CD8-positive, alpha-beta memory T cell (primary cell): ENCODE data around the gene SACM1L. TPM values are rescaled to one million over a fixed set of nuclear protein-coding genes. Genes with fewer than 3 reads are reported as not detected.

Source experiments
- CTCF ChIA-PET: fragments of 350-600 bp; sonication (Branson Sonifier 250); formaldehyde crosslinking; loops from one replicate; lab custom pipeline; 2021; ENCODE audit warnings: antibody characterized with exemption; lab: Charles Lee
- POLR2A ChIA-PET: fragments of 350-600 bp; sonication (Branson Sonifier 250); formaldehyde crosslinking; loops from one replicate; lab custom pipeline; 2021; ENCODE audit warnings: antibody characterized with exemption; lab: Charles Lee
- DNase-seq, 5 donors: peaks; one replicate each; pipeline versions ENCODE4 v3.0.0 to v3.0.0-alpha.2; 2020 to 2022; ENCODE audit warnings: mixed read lengths in 1 of 5
- H3K27ac ChIP-seq: one replicate; pipeline ENCODE4 v1.7.0; 2013; ENCODE audit warnings: low read depth, mild to moderate bottlenecking, low read length, moderate library complexity
- H3K27me3 ChIP-seq: 2 replicates; pipeline ENCODE4 v1.7.0; 2013; ENCODE audit warnings: low read length, mild to moderate bottlenecking; ENCODE audit not compliant: insufficient read depth, poor library complexity, severe bottlenecking
- H3K36me3 ChIP-seq: 2 replicates; pipeline ENCODE4 v1.7.0; 2013; ENCODE audit warnings: mild to moderate bottlenecking, low read length, moderate library complexity; ENCODE audit not compliant: insufficient read depth
- H3K4me1 ChIP-seq: 2 replicates; pipeline ENCODE4 v1.7.0; 2013; ENCODE audit warnings: mild to moderate bottlenecking, low read length, moderate library complexity; ENCODE audit not compliant: insufficient read depth
- H3K4me3 ChIP-seq: 2 replicates; pipeline ENCODE4 v1.7.0; 2013; ENCODE audit warnings: mild to moderate bottlenecking, low read length
- H3K9me3 ChIP-seq: 2 replicates; pipeline ENCODE4 v1.7.0; 2013; ENCODE audit warnings: mild to moderate bottlenecking, low read length
- H3K27ac Mint-ChIP-seq, 8 donors: one replicate each; pipeline ENCODE4 v1.8.0; 2020 to 2021; ENCODE audit warnings: mixed read lengths in 8 of 8, mild to moderate bottlenecking in 6 of 8, inconsistent platforms in 3 of 8, moderate library complexity in 3 of 8
- H3K27me3 Mint-ChIP-seq, 2 donors: one replicate each; pipeline ENCODE4 v1.8.0; 2020 to 2021; ENCODE audit warnings: mixed read lengths in 2 of 2, mild to moderate bottlenecking in 1 of 2, moderate library complexity in 1 of 2
- H3K36me3 Mint-ChIP-seq, 3 donors: one replicate each; pipeline ENCODE4 v1.8.0; 2020 to 2021; ENCODE audit warnings: mixed read lengths in 3 of 3, inconsistent platforms in 1 of 3, mild to moderate bottlenecking in 1 of 3
- H3K4me1 Mint-ChIP-seq, 3 donors: one replicate each; pipeline ENCODE4 v1.8.0; 2020 to 2021; ENCODE audit warnings: mixed read lengths in 3 of 3, inconsistent platforms in 1 of 3, mild to moderate bottlenecking in 1 of 3
- H3K4me3 Mint-ChIP-seq, 7 donors: one replicate each; pipeline ENCODE4 v1.8.0; 2020 to 2021; ENCODE audit warnings: mixed read lengths in 7 of 7, mild to moderate bottlenecking in 6 of 7, moderate library complexity in 4 of 7, inconsistent platforms in 2 of 7
- H3K9me3 Mint-ChIP-seq, 5 donors: one replicate each; pipeline ENCODE4 v1.8.0; 2020 to 2022; ENCODE audit warnings: mixed read lengths in 5 of 5, mild to moderate bottlenecking in 3 of 5, moderate library complexity in 2 of 5, inconsistent platforms in 1 of 5
- polyA plus RNA-seq: library from polyadenylated mRNA; unstranded; fragments of 300-500 nt; fragmentation: Illumina TruSeq; gene quantifications from one replicate; pipeline ENCODE4 v1.2.3, GENCODE V29; 2021
- total RNA-seq, 2 experiments: library from RNA; stranded (reverse); gene quantifications; one replicate each; pipeline ENCODE4 v1.2.3, GENCODE V29; 2021

Gene SACM1L
- total and polyA plus RNA-seq, 3 experiments from 2014 or later, result 41.0 to 79.1 (median 78.7) TPM

GRCh38 chr3:45646051-45646585 lies 43.1 kb upstream of the SACM1L start:
- POLR2A ChIA-PET, result no interaction called here

DNA sequence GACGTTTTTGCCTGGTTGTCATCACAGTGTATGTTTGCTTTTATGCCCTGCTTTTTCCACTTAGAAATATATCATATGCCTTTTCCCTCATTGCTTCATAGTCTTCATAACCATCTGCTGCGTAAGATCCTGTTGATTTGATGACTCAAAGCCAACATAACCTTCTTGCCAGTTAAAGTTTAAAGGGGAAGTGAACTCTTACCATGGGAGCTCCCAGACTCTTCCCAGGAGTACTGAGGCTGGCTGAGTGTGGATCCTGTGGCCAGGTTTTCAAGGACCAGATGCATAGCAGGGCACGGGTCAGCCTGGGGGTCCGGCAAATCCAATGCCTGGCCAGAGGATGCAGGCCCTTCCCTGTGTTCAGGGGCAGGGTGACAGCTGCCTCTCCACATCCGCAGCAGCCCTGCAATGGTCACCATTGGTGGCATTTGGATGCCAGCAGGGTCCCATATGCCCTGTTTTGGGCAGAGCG lies 42.0 kb upstream of the SACM1L start:
- DNase-seq, result no peak
- no peak overlapping the region for H3K4me3 ChIP-seq
- no peak overlapping the region for H3K4me3 Mint-ChIP-seq
- H3K27me3 Mint-ChIP-seq, result no peaks in the 10 kb centered on the region
- peaks cover 4% of the 10 kb centered on the region for H3K9me3 ChIP-seq
- peaks cover 0 to 13% (median 3%) of the 10 kb centered on the region in 5 donors for H3K9me3 Mint-ChIP-seq
- no peak overlapping the region for H3K27ac ChIP-seq
- POLR2A ChIA-PET, result no interaction called here
- no peaks in the 10 kb centered on the region for H3K36me3 ChIP-seq
- no peaks in the 10 kb centered on the region for H3K4me1 ChIP-seq
- CTCF ChIA-PET, result no interaction called here
- peaks cover 9 to 20% (median 20%) of the 10 kb centered on the region in 3 donors for H3K4me1 Mint-ChIP-seq
- peak overlapping the region in 1 of 8 donors; percentile 38 for H3K27ac Mint-ChIP-seq
- H3K27me3 ChIP-seq, result no peaks in the 10 kb centered on the region
- H3K36me3 Mint-ChIP-seq, result peaks cover 10 to 32% (median 20%) of the 10 kb centered on the region in 3 donors

More at GRCh38 chr3:45646051-45646585, 43.1 kb upstream of the SACM1L start:
- no peak overlapping the region for H3K4me3 Mint-ChIP-seq
- H3K36me3 ChIP-seq, result peaks cover 4% of the 10 kb centered on the region
- CTCF ChIA-PET, result interaction anchor here (3.2 kb wide), 1 partner anchor 10 kb away, joined by 14 read pairs; no protein-coding TSS in a partner anchor
- peaks cover 4% of the 10 kb centered on the region for H3K9me3 ChIP-seq
- H3K4me3 ChIP-seq, result no peak overlapping the region
- no peak for DNase-seq
- no peaks in the 10 kb centered on the region for H3K4me1 ChIP-seq
- no peaks in the 10 kb centered on the region for H3K27me3 Mint-ChIP-seq
- peaks cover 10 to 36% (median 20%) of the 10 kb centered on the region in 3 donors for H3K36me3 Mint-ChIP-seq
- H3K9me3 Mint-ChIP-seq, result peaks cover 0 to 13% (median 3%) of the 10 kb centered on the region in 5 donors
- no peaks in the 10 kb centered on the region for H3K27me3 ChIP-seq
- peaks cover 9 to 22% (median 16%) of the 10 kb centered on the region in 3 donors for H3K4me1 Mint-ChIP-seq
- no peak overlapping the region for H3K27ac ChIP-seq
- H3K27ac Mint-ChIP-seq, result peak overlapping the region in 2 of 8 donors; percentile 1 to 26

- H3K4me3 ChIP-seq, result no peak overlapping the region
- no peaks in the 10 kb centered on the region for H3K36me3 ChIP-seq
- no peak overlapping the region for H3K27ac ChIP-seq
- peaks cover 4% of the 10 kb centered on the region for H3K9me3 ChIP-seq
- Mint-ChIP-seq H3K4me3 (no peak overlapping the region), H3K4me1 (peaks cover 16 to 40% (median 19%) of the 10 kb centered on the region in 3 donors), H3K36me3 (peaks cover 5 to 13% (median 9%) of the 10 kb centered on the region in 3 donors), H3K27ac (peak overlapping the region in 4 of 8 donors; percentile 27 to 62 (median 38)), H3K9me3 (peaks cover 0 to 12% (median 3%) of the 10 kb centered on the region in 5 donors), H3K27me3 (no peaks in the 10 kb centered on the region)
- POLR2A ChIA-PET, result no interaction called here
- H3K4me1 ChIP-seq, result no peaks in the 10 kb centered on the region
- DNase-seq, result no peak
- H3K27me3 ChIP-seq, result no peaks in the 10 kb centered on the region
- CTCF ChIA-PET, result interaction anchor here (6.6 kb wide), 1 partner anchor 142 kb away, joined by 65 read pairs; no protein-coding TSS in a partner anchor
Observed at GRCh38 chr3:45653205-45653604, 36.0 kb upstream of the SACM1L start.

- Mint-ChIP-seq H3K27ac (peak overlapping the region in 6 of 8 donors; percentile 12 to 85 (median 24)), H3K4me1 (peaks cover 16 to 40% (median 18%) of the 10 kb centered on the region in 3 donors), H3K4me3 (no peak overlapping the region), H3K36me3 (peaks cover 4 to 6% (median 5%) of the 10 kb centered on the region in 3 donors), H3K9me3 (peaks cover 0 to 6% (median 3%) of the 10 kb centered on the region in 5 donors), H3K27me3 (no peaks in the 10 kb centered on the region)
- no peak overlapping the region for H3K4me3 ChIP-seq
- DNase-seq, result no peak
- no peaks in the 10 kb centered on the region for H3K36me3 ChIP-seq
- H3K27ac ChIP-seq, result no peak overlapping the region
- CTCF ChIA-PET, result interaction anchor here (0.9 to 6.6 kb wide), 2 partner anchors 39 to 143 kb away, joined by 3 to 65 read pairs; no protein-coding TSS in a partner anchor
- POLR2A ChIA-PET, result interaction anchor here (0.7 kb wide), 2 partner anchors 37 to 110 kb away, joined by 6 to 7 read pairs; no protein-coding TSS in a partner anchor
- no peaks in the 10 kb centered on the region for H3K4me1 ChIP-seq
- H3K9me3 ChIP-seq, result peaks cover 4% of the 10 kb centered on the region
- H3K27me3 ChIP-seq, result no peaks in the 10 kb centered on the region
Observed at GRCh38 chr3:45654397-45654944, 34.7 kb upstream of the SACM1L start.

DNA sequence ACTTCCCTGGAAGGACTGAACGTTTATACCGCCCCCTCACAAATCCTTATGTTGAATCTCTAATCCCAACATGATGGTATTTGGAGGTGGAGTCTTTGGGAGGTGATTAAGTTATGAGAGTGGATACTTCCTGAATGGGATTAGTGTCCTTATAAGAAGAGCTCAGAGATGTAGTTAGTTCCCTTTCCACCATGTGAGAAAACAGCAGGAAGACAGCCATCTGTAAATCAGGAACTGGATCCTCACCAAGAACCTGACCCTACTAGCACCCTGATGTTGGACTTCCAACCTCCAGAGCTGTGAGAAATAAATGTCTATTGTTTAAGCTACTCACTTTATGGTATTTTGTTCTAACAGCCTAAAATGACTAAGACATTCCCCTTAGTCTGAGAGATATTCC lies 33.3 kb upstream of the SACM1L start:
- H3K27ac ChIP-seq, result no peak overlapping the region
- Mint-ChIP-seq H3K4me3 (no peak overlapping the region), H3K9me3 (no peaks in the 10 kb centered on the region), H3K4me1 (peaks cover 17 to 44% (median 21%) of the 10 kb centered on the region in 3 donors), H3K36me3 (no peaks in the 10 kb centered on the region), H3K27ac (no peak overlapping the region), H3K27me3 (no peaks in the 10 kb centered on the region)
- CTCF ChIA-PET, result interaction anchor here (0.7 to 6.6 kb wide), 20 partner anchors 10 to 615 kb away, joined by 3 to 65 read pairs (median 6); partner anchors contain the start of genes LIMD1 and SACM1L
- H3K9me3 ChIP-seq, result no peaks in the 10 kb centered on the region
- no peaks in the 10 kb centered on the region for H3K36me3 ChIP-seq
- no peaks in the 10 kb centered on the region for H3K27me3 ChIP-seq
- no peak for DNase-seq
- POLR2A ChIA-PET, result no interaction called here
- no peaks in the 10 kb centered on the region for H3K4me1 ChIP-seq
- H3K4me3 ChIP-seq, result no peak overlapping the region

DNA sequence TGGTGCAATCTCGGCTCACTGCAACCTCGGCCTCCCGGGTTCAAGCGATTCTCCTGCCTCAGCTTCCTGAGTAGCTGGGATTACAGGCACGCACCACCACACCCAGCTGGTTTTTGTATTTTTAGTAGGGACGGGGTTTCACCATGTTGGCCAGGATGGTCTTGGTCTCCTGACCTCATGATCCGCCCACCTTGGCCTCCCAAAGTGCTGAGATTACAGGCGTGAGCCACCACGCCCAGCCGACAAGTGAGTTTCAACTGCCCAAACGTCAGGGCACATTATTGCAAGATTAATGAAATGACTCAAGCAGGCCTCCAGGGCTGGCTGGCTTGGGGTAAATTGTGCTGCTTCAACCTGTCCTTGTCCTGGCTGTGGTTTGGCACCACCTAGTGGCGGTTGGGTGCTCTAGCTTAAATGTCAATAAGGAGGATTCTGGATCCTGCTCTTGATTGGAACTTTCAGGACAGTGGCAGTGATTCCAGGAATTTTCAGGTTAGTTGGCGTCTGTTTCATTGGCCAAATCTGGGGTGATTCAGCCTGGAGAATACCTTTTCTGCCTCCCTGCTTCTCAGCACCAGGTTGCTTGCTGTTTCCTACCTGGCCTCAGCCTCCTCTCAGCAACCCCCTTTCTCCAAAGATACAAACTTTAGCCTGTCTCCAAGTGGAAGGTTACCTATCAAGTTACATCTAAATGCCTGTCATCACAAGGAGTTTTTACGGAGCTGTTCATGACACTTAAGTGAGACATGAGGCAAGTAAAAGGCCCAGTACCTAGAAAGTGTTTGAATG lies 32.4 kb upstream of the SACM1L start:
- no peaks in the 10 kb centered on the region for H3K9me3 Mint-ChIP-seq
- no peak overlapping the region for H3K4me3 Mint-ChIP-seq
- Histone ChIP-seq H3K27me3 (no peaks in the 10 kb centered on the region), H3K4me3 (no peak overlapping the region), H3K27ac (no peak overlapping the region), H3K36me3 (no peaks in the 10 kb centered on the region), H3K9me3 (no peaks in the 10 kb centered on the region), H3K4me1 (no peaks in the 10 kb centered on the region)
- CTCF ChIA-PET, result interaction anchor here (0.6 to 6.6 kb wide), 26 partner anchors 9 to 616 kb away, joined by 3 to 65 read pairs (median 5); partner anchors contain the start of genes LIMD1 and SACM1L
- H3K36me3 Mint-ChIP-seq, result no peaks in the 10 kb centered on the region
- H3K27me3 Mint-ChIP-seq, result no peaks in the 10 kb centered on the region
- POLR2A ChIA-PET, result no interaction called here
- peak overlapping the region in 2 of 8 donors; percentile 2 to 7 for H3K27ac Mint-ChIP-seq
- peaks cover 15 to 39% (median 19%) of the 10 kb centered on the region in 3 donors for H3K4me1 Mint-ChIP-seq
- DNase-seq, result peak; percentile 70 to 89 (median 72)

DNA sequence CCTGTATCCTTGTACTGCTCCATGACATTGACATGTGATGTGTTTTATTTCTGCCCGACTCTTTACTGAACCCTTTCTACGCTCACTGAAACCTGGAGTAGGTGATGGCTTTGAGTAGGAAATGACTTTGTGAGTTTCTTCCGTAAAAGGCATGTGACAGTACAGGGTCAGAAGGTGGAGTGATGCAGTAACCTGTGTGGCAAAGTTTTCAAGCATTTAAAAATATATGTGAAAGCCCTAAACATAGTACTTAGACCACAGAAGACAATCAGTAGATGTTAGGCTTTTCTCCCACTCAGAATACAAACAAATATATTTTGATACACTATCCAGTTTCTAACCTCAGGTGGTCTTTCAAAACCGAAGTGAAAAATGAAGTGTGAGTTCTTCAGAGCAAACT lies 31.3 kb upstream of the SACM1L start:
- Histone ChIP-seq H3K27ac (no peak overlapping the region), H3K4me3 (no peak overlapping the region), H3K4me1 (no peaks in the 10 kb centered on the region), H3K36me3 (no peaks in the 10 kb centered on the region), H3K27me3 (no peaks in the 10 kb centered on the region), H3K9me3 (no peaks in the 10 kb centered on the region)
- Mint-ChIP-seq H3K36me3 (no peaks in the 10 kb centered on the region), H3K27ac (peak overlapping the region in 2 of 8 donors; percentile 14 to 75), H3K4me3 (no peak overlapping the region), H3K9me3 (no peaks in the 10 kb centered on the region), H3K27me3 (no peaks in the 10 kb centered on the region), H3K4me1 (peaks cover 10 to 31% (median 13%) of the 10 kb centered on the region in 3 donors)
- POLR2A ChIA-PET, result interaction anchor here (0.6 kb wide), 1 partner anchor 19 kb away, joined by 3 read pairs; no protein-coding TSS in a partner anchor
- CTCF ChIA-PET, result interaction anchor here (1.0 to 6.6 kb wide), 4 partner anchors 36 to 616 kb away, joined by 3 to 65 read pairs (median 4); no protein-coding TSS in a partner anchor
- DNase-seq, result no peak
